GM19463 (cell line): Measurements from ENCODE around the gene SPACDR.

ENCODE experiments used
- ATAC-seq: cut with Tn5 transposase; IDR thresholded peaks from one replicate; pipeline ENCODE4 v1.9.1; 2021; ENCODE audit warnings: mild to moderate bottlenecking, moderate library complexity; ENCODE audit not compliant: unreplicated experiment

Gene SPACDR

DNA sequence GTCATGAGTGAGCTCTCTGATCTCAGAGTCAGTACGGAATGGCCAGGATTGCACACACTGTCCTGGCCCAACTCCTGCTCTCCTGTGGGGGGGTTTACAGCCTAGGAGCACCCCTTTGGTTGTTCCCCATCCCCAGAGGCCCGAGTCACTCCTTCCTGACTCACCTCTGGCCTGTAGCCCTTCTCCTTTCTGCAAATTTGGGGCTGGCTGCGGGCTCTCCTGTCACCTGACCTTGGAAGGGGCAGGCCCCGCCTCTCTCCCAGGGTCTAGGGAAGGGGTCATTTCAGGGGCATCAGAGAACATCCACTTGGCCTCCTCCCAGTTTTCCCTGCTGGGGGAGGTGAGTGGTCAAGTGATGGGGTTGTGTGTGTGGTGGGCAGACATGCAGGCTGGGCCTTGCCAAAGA lies 21.4 kb upstream of the SPACDR start:
- ATAC-seq: no peak

- no peak for ATAC-seq
These were observed 20.6 kb upstream of the SPACDR start for GRCh38 chr7:100484673-100485045.

DNA sequence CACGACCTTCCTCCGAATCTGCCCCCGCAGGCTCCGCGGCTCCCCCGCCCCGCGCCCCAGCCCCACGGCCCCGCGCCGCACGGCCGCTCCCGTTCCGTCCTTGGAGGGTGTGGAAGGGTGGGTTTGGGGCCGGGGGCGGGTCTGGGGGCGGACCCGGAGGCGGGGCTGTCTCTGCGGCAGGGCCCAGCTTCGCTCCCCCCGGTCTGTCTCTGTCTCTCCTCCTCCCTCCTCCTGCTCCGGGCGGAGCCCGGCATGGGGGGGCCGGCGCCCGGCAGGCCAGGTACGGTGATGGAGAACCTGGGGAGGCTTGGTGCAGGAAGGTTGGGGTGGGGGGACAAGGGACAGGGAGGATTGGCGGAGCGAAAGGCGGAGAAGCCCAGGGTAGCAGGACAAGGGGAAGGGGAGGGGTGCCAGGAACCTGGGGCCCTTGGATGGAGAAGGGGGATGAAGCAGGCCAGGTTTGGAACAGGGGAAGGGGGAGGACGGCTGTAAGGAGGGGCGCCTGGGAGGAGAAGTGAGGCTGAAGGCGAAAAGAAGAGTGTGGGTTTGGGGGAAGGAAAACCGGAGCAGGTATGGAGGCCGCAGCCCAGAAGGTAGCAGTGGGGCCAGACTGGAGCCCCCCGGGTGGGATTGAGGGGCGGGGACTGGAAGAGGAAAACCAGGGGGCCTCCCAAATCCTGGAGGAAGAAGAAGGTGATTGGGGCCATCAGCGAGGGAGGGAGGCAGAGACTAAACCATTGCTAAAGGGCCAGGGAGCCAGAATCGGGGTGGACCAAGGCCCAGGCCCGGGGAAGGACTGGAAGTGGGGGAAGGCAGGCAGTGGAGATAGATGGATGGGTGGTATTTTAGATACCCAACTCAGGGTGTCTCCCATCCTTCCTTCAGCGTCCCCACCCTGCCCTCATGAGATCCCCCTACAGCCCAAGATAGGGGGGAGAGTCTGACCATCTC lies 19.9 kb upstream of the SPACDR start, which contains the start of gene NYAP1:
NYAP1 (plus strand) TSS at position 206 of the 951 bp plus-strand sequence. CDS start 1,385 bp downstream, outside the sequence.
- ATAC-seq: peak; percentile 25

GRCh38 chr7:100483090-100483721 lies 19.1 kb upstream of the SPACDR start:
- ATAC-seq: peak; percentile 54

- no peak for ATAC-seq
These were observed 18.6 kb upstream of the SPACDR start for GRCh38 chr7:100482728-100483089.

DNA sequence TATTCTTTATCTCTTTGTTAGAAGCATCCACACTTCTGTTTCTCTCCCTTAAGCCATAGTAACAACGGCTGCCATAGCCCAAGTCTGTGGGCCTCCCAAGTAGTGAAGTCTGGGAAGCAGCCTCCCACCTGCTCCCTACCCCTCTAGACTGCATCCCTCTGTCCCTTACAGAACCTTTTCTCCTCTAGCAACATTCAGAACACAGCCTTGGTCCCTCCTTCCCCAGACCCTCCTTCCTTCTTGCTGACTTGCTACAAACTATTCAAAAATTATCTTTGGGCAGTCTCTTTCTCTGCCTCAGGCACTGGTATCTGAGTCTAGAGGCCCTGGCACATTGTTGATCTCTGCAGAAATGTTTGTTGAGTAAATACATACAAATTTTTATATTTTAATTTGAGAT lies 17.4 kb upstream of the SPACDR start:
- ATAC-seq: no peak

GRCh38 chr7:100478958-100479660 lies 15.0 kb upstream of the SPACDR start, which contains the start of gene TSC22D4:
Gene TSC22D4, minus strand, starts transcription at chr7:100479214. Its CDS starts 1,176 bp downstream, at chr7:100478038.
- ATAC-seq: peak; percentile 61

DNA sequence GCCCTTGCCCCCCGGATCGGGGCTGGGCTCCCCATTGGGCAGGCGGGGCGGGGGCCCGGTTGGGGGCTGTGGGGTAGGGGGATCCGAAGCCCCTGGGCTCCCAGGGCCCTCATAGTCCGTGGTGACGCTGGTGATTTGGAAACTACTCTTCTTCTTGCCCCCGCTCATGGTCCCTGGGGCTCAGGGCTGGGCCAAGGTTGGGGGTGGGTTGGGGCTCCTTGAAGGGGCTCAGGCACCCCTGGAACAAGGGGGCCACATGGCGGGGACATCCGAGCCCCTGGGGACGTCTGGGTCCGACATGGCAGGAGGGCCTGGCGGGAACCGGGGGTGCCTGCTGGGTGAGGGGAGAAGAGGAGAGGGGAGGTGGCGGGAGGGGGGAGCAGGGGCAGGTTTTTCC lies 13.8 kb upstream of the SPACDR start:
- ATAC-seq: no peak

GRCh38 chr7:100476903-100477870 lies 13.1 kb upstream of the SPACDR start:
- ATAC-seq: no peak

DNA sequence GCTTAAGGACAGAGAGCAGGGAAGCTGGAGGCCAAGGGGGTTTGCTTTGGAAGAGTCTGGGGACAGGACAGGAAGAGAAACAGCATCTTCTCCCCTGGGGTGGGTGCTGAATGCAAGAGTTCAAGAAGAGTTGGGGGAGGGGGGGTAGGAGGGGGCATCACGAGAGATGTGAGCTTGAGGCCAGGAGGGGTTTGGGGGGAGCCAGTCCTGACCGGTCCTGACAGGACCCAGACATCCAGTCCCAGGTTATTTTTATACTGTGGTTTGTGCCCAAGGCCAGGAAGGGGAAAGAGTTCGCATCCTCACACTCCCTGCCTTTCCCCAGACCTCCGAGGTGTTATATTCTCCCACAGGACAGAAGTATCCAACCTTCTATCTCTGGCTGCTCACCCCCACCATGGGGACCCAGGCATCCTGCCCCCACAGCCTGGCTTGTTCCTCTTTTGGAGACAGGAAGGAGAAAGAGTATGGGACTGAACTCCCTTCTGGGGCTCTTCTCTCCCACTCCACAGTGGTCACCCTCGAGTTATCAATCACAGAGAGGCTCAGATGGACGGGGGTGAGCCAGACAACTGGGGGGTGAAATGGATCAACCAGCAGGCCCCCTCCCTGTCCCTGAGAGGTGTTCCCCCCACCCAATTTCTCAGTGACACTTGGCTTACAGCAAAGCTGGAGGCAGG lies 12.2 kb upstream of the SPACDR start:
- no peak for ATAC-seq

GRCh38 chr7:100475549-100475948 lies 11.5 kb upstream of the SPACDR start:
- ATAC-seq: no peak

- no peak for ATAC-seq
These were observed 8.9 kb upstream of the SPACDR start for GRCh38 chr7:100472854-100473499.

DNA sequence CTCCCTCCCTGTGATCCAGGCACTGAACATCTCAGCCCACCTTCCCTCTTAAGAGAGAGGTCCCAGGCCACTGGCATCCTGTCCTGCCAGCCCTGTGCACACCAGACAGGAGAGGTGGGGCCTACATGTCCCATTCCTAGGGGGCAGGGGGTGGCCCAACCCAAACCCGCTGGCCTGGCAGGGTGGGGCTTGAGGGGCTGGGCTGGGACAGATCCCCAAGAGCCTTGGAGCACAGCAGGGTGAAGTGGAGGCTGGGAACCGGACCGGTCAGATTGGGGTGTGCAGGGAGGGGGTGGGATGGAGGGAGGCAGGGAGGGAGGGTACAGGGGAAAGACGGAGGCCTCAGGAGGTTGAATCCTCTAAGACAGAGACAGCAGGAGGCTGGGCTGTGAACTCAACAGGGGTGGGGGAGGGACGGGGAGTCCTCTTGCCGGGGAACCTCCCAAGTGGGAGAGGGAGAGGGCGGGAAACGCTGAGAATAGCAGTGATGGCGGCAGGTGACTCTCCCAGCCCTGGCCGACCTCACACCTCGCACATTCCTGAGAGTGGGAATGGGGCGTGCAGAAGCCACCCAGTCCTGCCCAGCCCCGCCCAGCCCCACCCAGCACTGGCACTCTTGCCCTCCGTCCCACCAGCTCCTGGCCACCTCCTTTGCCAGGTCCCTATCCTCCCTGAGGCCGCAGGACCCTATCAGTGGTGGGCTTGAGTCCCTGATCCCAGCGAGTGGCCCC lies 8.2 kb upstream of the SPACDR start:
- no peak for ATAC-seq

DNA sequence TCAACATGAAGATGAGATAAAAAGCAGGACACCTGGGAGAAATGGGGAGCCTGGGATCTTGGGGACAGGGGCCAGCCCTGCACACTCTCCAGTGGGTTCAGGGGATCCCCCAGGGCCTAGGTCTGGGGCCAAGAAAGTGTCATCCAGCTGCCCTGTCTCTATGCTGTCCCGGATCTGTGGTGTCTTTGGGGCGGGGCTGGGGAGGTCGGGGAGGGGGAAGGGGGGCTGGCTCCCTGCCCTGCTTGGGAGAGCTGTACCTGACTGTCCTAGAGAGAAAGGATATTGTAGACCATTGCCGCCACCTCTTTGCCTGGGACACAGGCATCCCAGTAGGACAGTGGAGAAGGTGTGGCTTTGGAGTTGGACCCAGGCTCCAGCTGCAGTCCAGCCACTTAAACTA lies 7.0 kb upstream of the SPACDR start:
- no peak for ATAC-seq

- no peak for ATAC-seq
These were observed 5.4 kb upstream of the SPACDR start for GRCh38 chr7:100469227-100470044.

DNA sequence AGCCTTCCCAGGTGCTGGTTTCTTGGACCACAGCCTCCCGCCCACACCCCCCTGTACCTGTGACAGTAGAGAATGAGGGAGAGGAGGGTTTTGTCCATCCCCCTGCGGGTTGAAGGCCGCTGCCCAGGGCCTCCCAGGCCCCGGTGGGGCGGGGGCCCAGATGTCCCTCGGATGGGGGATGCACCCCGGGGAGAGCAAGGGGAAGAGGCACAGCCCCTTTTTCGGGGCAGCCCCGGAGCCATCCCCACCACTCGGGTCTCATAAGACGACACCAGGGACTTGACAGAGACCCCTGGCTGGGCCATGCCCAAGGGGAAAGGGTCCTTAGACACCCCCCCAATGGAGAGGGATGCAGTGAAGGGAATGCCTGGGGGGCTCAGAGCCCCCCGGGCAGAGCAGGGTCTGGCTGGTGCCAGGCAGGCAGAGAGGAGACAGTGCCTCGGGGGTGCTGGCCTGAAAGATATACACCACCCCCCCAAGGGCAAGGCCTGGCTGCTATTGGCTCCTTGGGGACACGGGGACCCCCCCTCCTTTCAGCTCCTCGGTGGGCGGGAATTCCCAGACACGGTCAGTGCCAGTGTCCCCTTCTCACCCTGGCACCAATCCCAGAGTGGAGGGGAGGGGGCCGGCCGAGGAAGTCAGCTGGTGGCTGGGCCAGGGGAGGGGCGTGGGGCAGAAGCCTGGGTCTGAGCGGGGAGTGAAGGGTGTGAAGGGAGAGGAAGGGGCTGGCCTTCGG lies 3.7 kb upstream of the SPACDR start:
- no peak for ATAC-seq
